HG02588 (cell line): ENCODE data around the gene CASKIN1.
"Not testable (repeated sequence)": the region's sequence is repeated elsewhere in the genome, so short reads cannot be mapped to it uniquely, and the experiment has no call there.

Source experiments
- ATAC-seq: cut with Tn5 transposase; IDR thresholded peaks from one replicate; pipeline ENCODE4 v1.9.1; 2021; ENCODE audit warnings: mild to moderate bottlenecking, moderate library complexity; ENCODE audit not compliant: unreplicated experiment

The CASKIN1 gene

GRCh38 chr16:2210009-2210332 is 13.6 kb upstream of the CASKIN1 start:
- no peak for ATAC-seq

DNA sequence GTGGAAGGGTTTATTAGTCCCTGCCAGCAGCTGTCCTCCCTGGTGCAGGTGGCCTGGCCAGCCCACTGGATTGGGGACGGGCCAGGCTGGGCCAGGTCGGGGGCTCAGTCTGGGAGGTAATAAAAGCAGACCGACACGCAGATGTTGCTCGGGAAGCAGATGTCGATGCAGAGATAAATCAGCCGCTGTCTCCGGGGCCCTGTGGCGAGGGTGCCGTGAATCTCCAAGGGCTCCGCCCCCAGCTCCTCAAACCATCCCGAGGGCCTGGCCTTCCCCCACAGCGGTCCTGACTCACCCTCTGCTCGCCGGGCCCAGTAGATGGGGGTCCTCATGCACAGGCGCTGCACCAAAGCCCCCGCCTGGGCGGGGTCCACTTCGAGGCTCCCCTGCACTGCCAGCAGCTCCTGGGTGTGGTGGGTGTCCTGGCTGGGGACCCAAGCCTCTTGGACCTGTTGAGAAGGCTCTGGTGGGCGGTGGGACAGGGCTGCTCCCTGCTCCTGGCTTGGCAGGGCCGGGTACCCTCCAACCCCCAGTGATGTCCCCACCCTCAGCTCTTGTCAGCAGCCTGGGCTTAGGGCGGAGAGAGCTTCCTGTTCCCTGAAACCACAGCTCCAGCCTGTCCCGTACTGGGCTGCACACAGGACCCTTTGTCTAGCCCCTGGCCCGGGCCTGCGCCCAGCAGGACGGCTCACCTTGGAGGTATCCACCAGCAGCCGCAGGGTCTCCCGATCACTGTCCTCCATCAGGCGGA is 13.0 kb upstream of the CASKIN1 start:
- no peak for ATAC-seq

DNA sequence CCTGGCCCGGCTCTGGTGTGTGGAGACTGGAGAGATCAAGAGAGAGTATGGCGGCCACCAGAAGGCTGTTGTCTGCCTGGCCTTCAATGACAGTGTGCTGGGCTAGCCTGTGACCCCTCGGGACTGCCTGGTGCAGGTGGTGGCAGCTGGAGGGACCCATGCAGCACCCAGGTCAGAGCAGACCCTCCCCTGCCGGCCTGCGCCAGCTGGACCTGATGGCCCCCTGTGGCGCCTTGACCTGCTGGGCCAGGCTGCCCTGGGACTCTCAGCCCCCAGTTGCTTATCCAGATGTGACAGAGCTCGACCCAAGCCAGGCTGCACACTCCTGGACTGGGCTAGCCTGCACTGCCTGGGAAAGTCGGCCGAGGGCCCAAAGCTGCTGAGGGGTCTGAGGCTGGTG is 12.4 kb upstream of the CASKIN1 start:
- ATAC-seq, result no peak

- ATAC-seq, result no peak
These were observed 11.9 kb upstream of the CASKIN1 start for GRCh38 chr16:2208308-2208707.

GRCh38 chr16:2207872-2208271 is 11.5 kb upstream of the CASKIN1 start:
- ATAC-seq, result no peak

DNA sequence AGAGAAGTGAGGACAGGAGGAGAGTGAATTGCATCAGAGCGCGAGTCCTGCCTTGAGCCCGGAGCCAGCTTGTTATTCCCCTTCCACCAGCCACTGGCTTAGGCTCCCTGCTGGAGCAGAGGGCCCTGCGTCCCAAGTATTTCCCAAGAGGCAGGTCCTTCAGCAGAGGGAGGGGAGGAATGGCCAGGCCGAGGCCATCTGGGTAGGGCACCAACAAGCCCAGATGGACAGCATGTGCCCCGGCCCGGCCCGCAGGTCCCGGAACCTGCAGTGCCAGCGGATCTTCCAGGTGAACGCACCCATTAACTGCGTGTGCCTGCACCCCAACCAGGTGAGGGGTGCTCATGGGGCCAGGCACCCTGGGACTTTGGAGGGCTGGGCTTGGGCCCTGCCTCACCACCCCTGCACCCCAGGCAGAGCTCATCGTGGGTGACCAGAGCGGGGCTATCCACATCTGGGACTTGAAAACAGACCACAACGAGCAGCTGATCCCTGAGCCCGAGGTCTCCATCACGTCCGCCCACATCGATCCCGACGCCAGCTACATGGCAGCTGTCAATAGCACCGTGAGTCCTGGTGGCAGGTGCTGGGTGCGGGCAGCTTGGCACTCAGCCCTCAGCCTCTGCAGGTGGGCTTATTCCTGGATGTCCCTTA is 10.5 kb upstream of the CASKIN1 start:
- no peak for ATAC-seq

DNA sequence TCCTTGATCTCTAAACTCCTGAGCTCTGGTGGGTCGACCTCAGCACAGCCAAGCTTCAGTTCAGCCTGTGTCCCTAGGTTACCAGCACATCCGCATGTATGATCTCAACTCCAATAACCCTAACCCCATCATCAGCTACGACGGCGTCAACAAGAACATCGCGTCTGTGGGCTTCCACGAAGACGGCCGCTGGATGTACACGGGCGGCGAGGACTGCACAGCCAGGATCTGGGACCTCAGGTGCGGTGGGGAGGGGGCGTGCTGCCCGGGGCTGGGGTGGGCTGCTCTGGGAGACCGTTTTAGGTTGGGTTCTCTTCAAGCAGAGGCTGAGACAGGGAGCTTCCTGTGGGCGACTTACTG is 10.0 kb upstream of the CASKIN1 start:
- no peak for ATAC-seq

DNA sequence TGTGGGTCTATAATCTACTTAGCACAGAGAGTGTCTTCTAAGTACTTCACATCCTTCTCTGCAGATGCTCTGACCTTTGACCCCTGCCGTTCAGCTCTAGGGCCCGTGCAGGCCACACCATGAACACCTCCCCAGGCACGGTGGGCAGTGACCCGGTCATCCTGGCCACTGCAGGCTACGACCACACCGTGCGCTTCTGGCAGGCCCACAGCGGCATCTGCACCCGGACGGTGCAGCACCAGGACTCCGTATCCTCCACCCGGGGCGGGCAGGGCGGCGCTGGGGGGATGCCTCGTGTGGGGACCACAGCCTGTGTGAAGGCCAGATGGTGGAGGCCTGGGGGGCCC is 9.5 kb upstream of the CASKIN1 start:
- peak; percentile 6 for ATAC-seq

DNA sequence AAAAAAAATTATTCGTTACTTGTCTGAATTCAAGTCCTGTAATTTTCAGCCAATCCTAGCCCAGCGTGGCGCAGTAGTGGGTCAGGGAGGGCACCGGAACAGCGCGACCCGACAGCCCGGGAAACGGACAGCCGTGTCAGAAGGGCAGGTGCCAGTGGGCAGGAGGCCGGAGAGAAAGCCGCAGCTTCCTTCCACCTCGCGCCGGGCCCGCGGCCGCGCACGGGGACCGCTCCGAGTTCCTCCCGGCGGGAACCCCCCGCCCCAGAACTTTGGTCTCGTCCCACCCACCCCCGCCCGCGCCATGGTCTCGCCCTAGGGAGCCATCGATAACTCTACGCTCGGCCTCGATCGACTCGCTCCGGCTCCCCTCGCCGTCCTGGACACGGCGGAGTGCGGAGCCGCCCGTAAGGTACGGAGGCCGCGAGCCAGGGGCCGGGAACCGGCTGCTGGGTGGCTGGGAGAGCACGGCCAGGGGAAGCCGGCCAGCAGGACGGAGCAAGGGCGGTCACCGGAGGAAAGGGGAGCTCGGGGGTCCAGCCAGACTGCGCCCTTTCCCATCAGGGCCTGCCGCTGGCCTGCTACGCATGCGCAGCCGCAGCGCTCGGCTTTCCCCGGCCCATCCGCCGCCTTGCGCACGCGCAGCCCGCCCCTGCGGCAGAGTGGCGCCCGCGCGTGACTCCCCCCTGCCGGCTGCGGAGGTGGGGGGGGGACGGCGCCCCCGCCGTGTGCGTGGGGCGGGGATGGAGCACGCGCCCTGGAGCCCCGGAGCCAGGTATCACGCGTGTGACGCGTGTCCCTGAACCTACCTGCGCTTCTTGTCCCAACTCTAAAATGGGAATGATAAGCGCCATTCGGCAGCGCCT is 8.9 kb upstream of the CASKIN1 start, which contains the start of gene MLST8:
MLST8 (plus strand) TSS at position 351 of the 863 bp plus-strand sequence. CDS start 632 bp downstream, outside the sequence.
- ATAC-seq, result peak; percentile 63

GRCh38 chr16:2204416-2205103 is 8.2 kb upstream of the CASKIN1 start:
- no peak for ATAC-seq

DNA sequence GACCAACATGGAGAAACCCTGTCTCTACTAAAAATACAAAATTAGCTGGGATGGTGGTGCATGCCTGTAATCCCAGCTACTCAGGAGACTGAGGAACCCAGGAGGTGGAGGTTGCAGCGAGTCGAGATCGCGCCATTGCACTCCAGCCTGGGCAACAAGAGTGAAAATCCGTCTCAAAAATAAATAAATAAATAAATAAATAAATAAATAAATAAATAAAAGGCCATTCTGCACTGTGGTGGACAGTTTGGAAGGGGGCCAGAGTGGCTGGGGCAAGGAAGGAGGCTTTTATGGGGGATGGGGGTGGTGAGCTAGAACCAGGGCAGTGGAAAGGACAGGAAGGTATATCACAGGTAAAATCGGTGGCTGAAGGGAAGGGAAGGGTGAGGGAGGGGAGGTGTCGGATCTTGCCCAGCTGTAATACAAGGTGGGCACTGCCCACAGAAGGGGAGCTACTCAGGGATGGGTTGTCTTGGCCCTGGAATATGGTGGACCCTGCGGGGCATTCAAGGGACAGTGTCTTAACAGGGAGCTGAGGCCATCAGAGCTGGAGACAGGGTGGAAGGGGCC is 6.8 kb upstream of the CASKIN1 start:
- not testable (repeated sequence) for ATAC-seq

- ATAC-seq, result no peak
These were observed 3.9 kb upstream of the CASKIN1 start for GRCh38 chr16:2200313-2200712.

DNA sequence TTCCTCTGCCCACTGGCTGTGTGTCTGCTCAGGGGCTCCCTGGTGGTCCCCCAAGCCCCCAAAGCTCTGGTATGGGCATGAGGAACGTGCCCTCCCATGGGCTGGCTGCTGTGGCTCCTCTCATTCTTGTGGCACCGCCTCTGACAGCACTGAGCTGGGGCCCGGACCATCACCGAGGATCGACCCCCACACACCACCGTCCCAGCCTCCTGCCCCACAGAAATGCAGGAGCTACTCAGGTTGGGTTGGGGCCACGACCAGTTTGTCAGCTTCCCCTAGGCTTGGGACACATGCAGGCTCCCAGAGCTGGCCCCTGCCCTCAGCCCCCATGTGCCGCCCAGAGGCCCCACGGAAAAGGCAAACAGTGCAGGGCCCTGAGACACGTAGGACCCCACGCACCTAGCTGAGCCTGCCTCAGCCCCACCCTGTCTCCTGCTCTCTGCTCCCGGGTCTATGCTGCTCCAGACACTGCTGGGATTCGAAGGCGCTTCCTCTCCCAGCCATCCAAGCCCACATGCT is 3.3 kb upstream of the CASKIN1 start:
- ATAC-seq, result no peak

DNA sequence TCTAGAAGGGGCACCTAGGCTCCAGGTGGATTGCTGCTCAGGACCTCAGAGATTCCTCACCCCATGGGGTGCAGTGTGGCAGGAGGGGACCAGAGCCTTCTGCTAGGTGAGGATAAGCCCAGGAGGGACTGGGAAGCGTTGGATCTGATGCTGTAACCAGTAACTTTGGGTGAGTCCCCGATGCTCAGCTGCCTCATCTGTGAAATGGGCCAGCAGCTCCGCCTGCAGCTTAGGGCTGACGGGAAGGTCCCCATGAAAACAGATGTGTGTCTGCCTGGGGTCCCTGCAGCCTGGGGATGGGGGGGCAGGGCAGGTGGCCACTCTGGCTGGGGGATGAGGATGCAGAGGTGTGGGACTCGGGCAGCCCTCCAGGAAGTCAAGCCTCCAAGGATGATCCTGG is 2.7 kb upstream of the CASKIN1 start:
- ATAC-seq, result no peak

DNA sequence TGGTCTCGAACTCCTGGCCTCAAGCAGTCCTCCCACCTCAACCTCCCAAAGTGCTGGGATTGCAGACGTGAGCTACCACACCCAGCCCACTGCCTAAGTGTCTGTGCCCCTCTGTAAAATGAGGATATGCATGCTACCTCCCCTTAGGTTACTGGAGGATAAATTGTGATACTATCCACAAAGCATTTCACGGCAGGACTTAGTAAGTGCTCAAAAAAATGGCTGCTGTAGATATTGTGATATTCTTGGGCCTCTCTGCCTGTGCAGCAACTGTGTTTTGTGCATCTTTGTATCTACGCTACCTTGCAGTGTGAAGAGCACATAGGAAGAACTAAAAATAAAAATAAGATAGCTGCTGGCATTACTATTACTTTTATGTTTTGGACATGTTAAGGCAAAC is 1.9 kb upstream of the CASKIN1 start:
- ATAC-seq, result no peak

- no peak for ATAC-seq
These were observed 1.4 kb upstream of the CASKIN1 start for GRCh38 chr16:2197765-2198164.

- no peak for ATAC-seq
These were observed 641 bp upstream of the CASKIN1 start for GRCh38 chr16:2196981-2197511.

DNA sequence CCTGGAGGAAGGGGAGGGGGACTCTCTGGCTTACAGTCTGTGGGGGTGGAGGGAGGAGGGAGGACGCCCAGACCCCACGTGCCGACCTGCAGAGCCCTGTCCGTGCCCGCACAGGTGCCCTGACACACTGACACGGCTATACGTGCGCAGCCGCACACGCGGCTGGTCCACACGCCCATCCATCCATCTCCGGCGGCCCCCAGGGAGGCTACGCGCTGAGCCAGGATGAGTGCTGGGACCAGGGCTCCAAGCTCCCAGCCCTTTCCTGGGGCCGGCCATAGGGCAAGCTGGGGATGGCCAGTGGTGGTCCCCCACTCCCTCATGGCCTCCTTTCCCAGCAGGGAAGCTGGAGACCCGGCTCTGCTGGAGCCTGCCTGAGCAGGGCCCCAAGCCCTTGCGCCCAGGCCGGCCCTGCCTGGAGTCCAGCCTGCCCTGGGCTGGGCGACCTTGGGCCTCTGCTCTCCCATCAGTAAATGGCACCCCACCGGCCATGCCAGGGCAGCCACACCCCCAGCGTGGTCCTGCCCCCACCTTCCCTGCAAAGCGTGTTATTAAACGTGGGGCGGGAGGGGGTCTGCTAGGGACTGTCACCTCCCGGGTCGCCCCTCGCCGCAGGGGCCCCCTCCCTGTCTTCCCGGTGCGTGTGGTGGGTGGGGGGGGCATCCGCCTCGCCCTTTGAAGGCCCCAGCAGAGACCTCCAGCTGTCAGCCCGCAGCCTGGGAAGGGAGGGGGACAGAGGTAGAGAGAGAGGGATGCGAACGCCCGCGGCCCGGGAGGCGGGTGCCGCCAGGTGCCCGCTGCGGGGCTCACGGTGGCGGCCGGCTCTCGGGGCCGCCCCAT is 863 bp downstream of the CASKIN1 start:
- ATAC-seq, result no peak

GRCh38 chr16:2194852-2195321 is 1.5 kb downstream of the CASKIN1 start:
- no peak for ATAC-seq
